Neuron (in vitro differentiated cells): Measurements from ENCODE around the gene REC8.
A peak's percentile ranks its signal among the peaks of the same experiment; 100 is the strongest.
"Not testable (repeated sequence)": the region's sequence is repeated elsewhere in the genome, so short reads cannot be mapped to it uniquely, and the experiment has no call there.

Experiments used
- H2AFZ ChIP-seq: one replicate; pipeline ENCODE4 v1.6.1; 2013; ENCODE audit warnings: low read depth, mild to moderate bottlenecking, inconsistent platforms, low read length, moderate library complexity
- H3K27me3 ChIP-seq: one replicate; pipeline ENCODE4 v1.6.1; 2013; ENCODE audit warnings: low read length; ENCODE audit not compliant: insufficient read depth
- H3K36me3 ChIP-seq: one replicate; pipeline ENCODE4 v1.6.1; 2013; ENCODE audit warnings: low read length; ENCODE audit not compliant: insufficient read depth
- H3K4me1 ChIP-seq: one replicate; pipeline ENCODE4 v1.6.1; 2013; ENCODE audit warnings: low read length; ENCODE audit not compliant: insufficient read depth
- H3K4me3 ChIP-seq: 2 replicates; pipeline ENCODE4 v1.5.1; 2013; ENCODE audit warnings: mild to moderate bottlenecking, low read length, moderate library complexity
- H3K9me3 ChIP-seq: one replicate; pipeline ENCODE4 v1.6.1; 2013; ENCODE audit warnings: low read length

The REC8 gene

GRCh38 chr14:24215495-24216344 is 43.8 kb downstream of the REC8 start, which contains the start of gene MDP1:
MDP1 (minus strand) TSS chr14:24216066; CDS start chr14:24215955, 111 bp downstream.
- Histone ChIP-seq H2AFZ (peak within 1 kb of the TSS; percentile 7), H3K4me3 (peak within 1 kb of the TSS; percentile 73), H3K9me3 (no peaks in the 10 kb centered on the region), H3K27me3 (no peaks in the 10 kb centered on the region), H3K4me1 (peaks cover 20% of the 10 kb centered on the region), H3K36me3 (peaks cover 14% of the 10 kb centered on the region)

GRCh38 chr14:24216345-24216699 is 44.4 kb downstream of the REC8 start:
- Histone ChIP-seq H2AFZ (no peak overlapping the region), H3K27me3 (no peaks in the 10 kb centered on the region), H3K4me1 (peaks cover 20% of the 10 kb centered on the region), H3K36me3 (peaks cover 12% of the 10 kb centered on the region), H3K4me3 (peak overlapping the region; percentile 73), H3K9me3 (no peaks in the 10 kb centered on the region)

DNA sequence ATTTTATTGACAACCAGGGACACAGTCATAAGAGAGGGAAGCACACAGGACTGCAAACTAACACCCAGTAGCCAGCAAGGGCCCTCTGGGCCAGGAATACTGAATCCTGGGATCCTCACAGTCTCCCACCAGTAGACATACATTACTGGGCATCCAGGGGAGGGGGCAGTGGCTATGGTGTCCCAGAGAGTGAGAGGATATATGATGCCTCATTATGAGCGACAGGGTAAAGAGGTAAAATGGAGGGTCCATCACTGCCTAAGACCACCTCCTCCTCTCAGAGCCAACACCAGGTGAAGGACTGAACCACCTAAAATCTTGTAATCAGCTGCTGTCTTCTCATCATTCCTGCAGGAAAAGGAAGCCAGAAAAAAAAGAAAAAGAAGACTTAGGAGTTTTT is 45.0 kb downstream of the REC8 start:
- H2AFZ ChIP-seq, H3K4me3 ChIP-seq, H3K36me3 ChIP-seq, H3K9me3 ChIP-seq, H3K27me3 ChIP-seq: not testable (repeated sequence)
- peaks cover 20% of the 10 kb centered on the region for H3K4me1 ChIP-seq

GRCh38 chr14:24219080-24219479 is 47.2 kb downstream of the REC8 start:
- peaks cover 9% of the 10 kb centered on the region for H3K4me1 ChIP-seq
- H2AFZ ChIP-seq: no peak overlapping the region
- no peak overlapping the region for H3K4me3 ChIP-seq
- H3K36me3 ChIP-seq: peaks cover 7% of the 10 kb centered on the region
- no peaks in the 10 kb centered on the region for H3K27me3 ChIP-seq
- no peaks in the 10 kb centered on the region for H3K9me3 ChIP-seq

DNA sequence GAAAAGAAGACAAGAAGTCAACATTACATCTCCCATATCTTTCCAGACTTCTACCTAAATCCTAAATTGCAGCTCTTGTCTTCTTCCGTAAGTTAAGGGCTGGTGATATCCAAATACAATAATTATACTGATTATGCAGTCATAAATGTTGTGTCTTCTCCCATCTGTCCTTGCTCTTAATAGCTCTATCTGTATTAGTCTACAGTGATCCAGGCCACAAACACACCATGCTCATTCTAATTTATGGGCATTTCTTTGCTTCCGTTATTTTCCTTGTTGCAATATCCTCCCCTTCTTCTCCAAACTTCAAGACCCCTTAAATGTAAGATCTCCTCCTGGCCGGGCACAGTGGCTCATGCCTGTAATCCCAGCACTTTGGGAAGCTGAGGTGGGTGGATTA is 47.6 kb downstream of the REC8 start:
- H2AFZ ChIP-seq: no peak overlapping the region
- H3K27me3 ChIP-seq: no peaks in the 10 kb centered on the region
- peaks cover 5% of the 10 kb centered on the region for H3K4me1 ChIP-seq
- H3K9me3 ChIP-seq: no peaks in the 10 kb centered on the region
- peaks cover 7% of the 10 kb centered on the region for H3K36me3 ChIP-seq
- H3K4me3 ChIP-seq: no peak overlapping the region

GRCh38 chr14:24222987-24223386 is 51.1 kb downstream of the REC8 start:
- H3K4me3 ChIP-seq, H3K27me3 ChIP-seq, H3K9me3 ChIP-seq, H3K36me3 ChIP-seq, H2AFZ ChIP-seq, H3K4me1 ChIP-seq: not testable (repeated sequence)

GRCh38 chr14:24224618-24225071 is 52.8 kb downstream of the REC8 start:
- H2AFZ ChIP-seq: no peak overlapping the region
- no peaks in the 10 kb centered on the region for H3K4me1 ChIP-seq
- H3K27me3 ChIP-seq: no peaks in the 10 kb centered on the region
- no peaks in the 10 kb centered on the region for H3K9me3 ChIP-seq
- no peak overlapping the region for H3K4me3 ChIP-seq
- peaks cover 10% of the 10 kb centered on the region for H3K36me3 ChIP-seq

GRCh38 chr14:24226473-24226872 is 54.6 kb downstream of the REC8 start:
- H3K36me3 ChIP-seq: peaks cover 10% of the 10 kb centered on the region

DNA sequence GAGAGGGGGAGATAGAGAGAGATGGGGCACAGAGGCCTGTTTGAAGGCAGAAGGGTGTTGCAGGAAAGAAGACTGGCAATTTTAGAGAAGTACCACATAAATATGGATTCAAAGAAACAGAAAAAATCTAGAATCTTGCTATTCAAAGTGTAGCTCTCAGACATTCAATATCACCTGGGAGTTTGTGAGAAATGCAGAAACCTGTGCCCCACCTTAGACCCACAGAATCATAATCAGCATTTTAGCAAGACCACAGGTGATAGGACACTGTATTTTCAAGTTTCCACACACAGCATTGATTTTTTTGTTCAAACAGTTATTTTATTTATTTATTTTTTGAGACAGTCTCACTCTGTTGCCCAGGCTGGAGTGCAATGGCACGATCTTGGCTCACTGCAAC is 57.0 kb downstream of the REC8 start:
- Histone ChIP-seq H2AFZ (no peak overlapping the region), H3K27me3 (no peaks in the 10 kb centered on the region), H3K4me1 (peaks cover 20% of the 10 kb centered on the region), H3K4me3 (no peak overlapping the region), H3K36me3 (peaks cover 10% of the 10 kb centered on the region), H3K9me3 (no peaks in the 10 kb centered on the region)

More at GRCh38 chr14:24226473-24226872, 54.6 kb downstream of the REC8 start:
- H3K4me3 ChIP-seq: no peak overlapping the region
- no peak overlapping the region for H2AFZ ChIP-seq
- H3K27me3 ChIP-seq: no peaks in the 10 kb centered on the region
- H3K9me3 ChIP-seq: no peaks in the 10 kb centered on the region
- H3K4me1 ChIP-seq: peaks cover 7% of the 10 kb centered on the region
